Measurements from ENCODE around the gene PCDHB2. TPM values are rescaled to one million over a fixed set of nuclear protein-coding genes. Genes with fewer than 3 reads are reported as not detected.
"Not testable (repeated sequence)": the region's sequence is repeated elsewhere in the genome, so short reads cannot be mapped to it uniquely, and the experiment has no call there.

The PCDHB2 gene
- total RNA-seq, 1 experiment from 2014 or later, result 24.4 TPM

DNA sequence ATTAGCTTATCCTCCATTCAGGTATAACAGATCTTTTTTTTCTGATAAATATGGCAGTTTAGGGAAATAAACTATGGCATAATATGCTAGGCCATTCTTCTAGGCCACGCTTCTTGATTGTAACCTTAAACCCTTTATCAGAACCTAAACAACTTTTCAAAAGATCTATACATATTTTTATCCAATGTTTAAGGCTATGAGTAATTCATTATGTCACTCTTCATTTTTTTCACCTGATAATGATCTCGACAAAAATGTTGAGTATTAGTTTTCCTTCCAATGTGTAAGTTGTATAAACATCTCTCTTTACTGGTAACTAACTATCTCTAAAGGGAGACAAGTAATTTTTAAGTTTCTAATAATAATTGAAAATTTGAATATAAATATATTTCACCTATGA lies 24.8 kb downstream of the PCDHB2 start:
- Histone ChIP-seq H3K27me3 (no peaks in the 10 kb centered on the region), H3K4me1 (no peaks in the 10 kb centered on the region), H3K4me3 (no peak overlapping the region), H3K36me3 (no peaks in the 10 kb centered on the region; the same call in 1 of the 2 replicates), H3K9me3 (replicated peaks) (no peaks in the 10 kb centered on the region), H3K27ac (no peak overlapping the region)
- no peak for DNase-seq

DNA sequence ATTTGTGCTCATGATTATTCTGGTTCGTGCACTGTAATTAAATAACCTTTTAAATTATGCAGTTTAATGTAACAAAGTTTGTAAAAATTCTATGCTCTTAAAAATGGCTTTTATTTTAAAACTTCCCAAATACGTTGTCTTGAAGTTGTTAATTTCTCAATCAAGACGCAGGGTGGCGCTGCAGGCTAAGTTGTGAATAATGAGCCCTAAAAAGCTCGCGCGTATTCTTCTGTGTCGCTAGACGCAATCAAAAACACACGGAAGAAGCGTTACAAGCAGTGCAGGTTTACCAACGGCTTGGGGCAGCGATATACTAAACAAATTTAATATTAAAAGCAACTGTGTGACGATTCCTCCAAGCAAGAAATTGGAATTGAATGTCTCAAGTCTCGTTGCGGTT lies 27.1 kb downstream of the PCDHB2 start, which contains the start of gene PCDHB4:
Gene PCDHB4 (plus strand): TSS at position 256 of the 400 bp plus-strand sequence. CDS start 181 bp downstream, outside the sequence.
- no peaks in the 10 kb centered on the region for H3K4me1 ChIP-seq
- H3K27me3 ChIP-seq, result no peaks in the 10 kb centered on the region
- DNase-seq, result no peak
- H3K4me3 ChIP-seq, result no peak within 1 kb of the TSS
- H3K27ac ChIP-seq, result no peak within 1 kb of the TSS
- H3K36me3 ChIP-seq, result no peaks in the 10 kb centered on the region; the same call in 1 of the 2 replicates
- no peaks in the 10 kb centered on the region for H3K9me3 ChIP-seq (replicated peaks)

DNA sequence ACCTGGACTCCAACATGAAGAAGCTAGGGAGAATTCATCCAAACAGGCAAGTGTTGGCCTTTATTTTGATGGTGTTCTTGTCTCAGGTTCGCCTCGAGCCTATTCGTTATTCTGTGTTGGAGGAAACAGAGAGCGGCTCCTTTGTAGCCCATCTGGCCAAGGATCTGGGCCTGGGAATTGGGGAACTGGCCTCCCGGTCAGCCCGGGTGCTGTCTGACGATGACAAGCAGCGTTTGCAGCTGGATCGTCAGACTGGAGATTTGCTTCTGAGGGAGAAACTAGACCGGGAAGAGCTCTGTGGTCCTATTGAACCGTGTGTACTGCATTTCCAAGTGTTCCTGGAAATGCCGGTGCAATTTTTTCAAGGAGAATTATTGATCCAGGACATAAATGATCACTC lies 27.6 kb downstream of the PCDHB2 start:
- no peaks in the 10 kb centered on the region for H3K9me3 ChIP-seq (replicated peaks)
- DNase-seq, result no peak
- H3K36me3 ChIP-seq, result no peaks in the 10 kb centered on the region; the same call in 1 of the 2 replicates
- no peak overlapping the region for H3K27ac ChIP-seq
- no peaks in the 10 kb centered on the region for H3K4me1 ChIP-seq
- H3K27me3 ChIP-seq, result no peaks in the 10 kb centered on the region
- no peak overlapping the region for H3K4me3 ChIP-seq

DNA sequence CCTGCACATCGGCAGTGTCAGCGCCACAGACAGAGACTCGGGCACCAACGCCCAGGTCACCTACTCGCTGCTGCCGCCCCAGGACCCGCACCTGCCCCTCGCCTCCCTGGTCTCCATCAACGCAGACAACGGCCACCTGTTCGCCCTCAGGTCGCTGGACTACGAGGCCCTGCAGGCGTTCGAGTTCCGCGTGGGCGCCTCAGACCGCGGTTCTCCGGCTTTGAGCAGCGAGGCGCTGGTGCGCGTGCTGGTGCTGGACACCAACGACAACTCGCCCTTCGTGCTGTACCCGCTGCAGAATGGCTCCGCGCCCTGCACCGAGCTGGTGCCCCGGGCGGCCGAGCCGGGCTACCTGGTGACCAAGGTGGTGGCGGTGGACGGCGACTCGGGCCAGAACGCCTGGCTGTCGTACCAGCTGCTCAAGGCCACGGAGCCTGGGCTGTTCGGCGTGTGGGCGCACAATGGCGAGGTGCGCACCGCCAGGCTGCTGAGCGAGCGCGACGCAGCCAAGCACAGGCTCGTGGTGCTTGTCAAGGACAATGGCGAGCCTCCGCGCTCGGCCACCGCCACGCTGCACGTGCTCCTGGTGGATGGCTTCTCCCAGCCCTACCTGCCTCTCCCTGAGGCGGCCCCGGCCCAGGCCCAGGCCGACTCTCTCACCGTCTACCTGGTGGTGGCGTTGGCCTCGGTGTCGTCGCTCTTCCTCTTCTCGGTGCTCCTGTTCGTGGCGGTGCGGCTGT lies 29.2 kb downstream of the PCDHB2 start:
- not testable (repeated sequence) for H3K4me1 ChIP-seq, H3K4me3 ChIP-seq

DNA sequence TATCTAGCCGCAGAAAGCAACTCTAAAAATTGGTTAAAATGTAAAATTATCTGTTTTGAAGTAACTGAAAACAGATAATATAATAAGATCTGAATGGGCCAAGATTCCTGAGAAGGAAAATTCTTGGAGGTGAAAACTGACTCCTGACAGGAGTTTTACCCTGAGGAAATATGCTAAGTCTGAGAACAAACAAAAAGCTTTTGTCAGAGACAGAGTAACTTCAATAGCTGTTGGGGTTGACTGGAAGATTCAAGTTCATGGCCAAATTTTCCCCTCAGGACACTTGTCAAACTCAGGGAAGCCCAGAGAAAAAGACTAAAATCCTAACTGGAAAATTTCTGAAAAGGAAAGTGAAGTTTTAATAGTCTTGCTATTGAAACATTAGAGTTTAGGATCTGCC lies 32.9 kb downstream of the PCDHB2 start:
- no peaks in the 10 kb centered on the region for H3K4me1 ChIP-seq
- H3K9me3 ChIP-seq (replicated peaks), result no peaks in the 10 kb centered on the region
- no peaks in the 10 kb centered on the region for H3K36me3 ChIP-seq
- DNase-seq, result no peak
- H3K27me3 ChIP-seq, result no peaks in the 10 kb centered on the region
- no peak overlapping the region for H3K27ac ChIP-seq
- no peak overlapping the region for H3K4me3 ChIP-seq

More for the DNA sequence above, 29.2 kb downstream of the PCDHB2 start:
- not testable (repeated sequence) for H3K27ac ChIP-seq; DNase-seq; H3K27me3 ChIP-seq; H3K36me3 ChIP-seq; H3K9me3 ChIP-seq (replicated peaks)

DNA sequence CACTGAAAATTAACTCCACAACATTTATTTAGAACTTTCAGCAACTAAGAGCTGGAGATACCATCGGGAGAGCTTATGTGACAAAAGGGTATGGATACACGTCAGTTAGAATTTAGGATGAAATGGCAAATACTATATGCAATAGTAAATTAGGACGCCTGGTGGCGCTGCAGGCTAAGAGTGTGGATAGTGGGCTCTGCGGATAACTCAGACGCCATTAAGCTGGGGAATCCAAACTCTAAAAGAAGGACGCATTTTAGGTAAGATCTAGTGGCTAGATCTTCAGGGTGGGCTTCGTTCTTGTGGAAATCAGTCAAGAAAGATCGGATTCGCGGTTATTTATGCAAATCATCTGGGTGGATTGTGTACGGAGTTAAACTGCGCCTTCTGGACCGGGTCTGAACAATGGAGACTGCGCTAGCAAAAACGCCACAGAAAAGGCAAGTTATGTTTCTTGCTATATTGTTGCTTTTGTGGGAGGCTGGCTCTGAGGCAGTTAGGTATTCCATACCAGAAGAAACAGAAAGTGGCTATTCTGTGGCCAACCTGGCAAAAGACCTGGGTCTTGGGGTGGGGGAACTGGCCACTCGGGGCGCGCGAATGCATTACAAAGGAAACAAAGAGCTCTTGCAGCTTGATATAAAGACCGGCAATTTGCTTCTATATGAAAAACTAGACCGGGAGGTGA lies 40.8 kb downstream of the PCDHB2 start, which contains the start of gene PCDHB5:
Gene PCDHB5 (plus strand): TSS at position 177 of the 688 bp plus-strand sequence. CDS start 229 bp downstream, at position 406.
- peak within 1 kb of the TSS; percentile 76 for H3K27ac ChIP-seq
- no peaks in the 10 kb centered on the region for H3K9me3 ChIP-seq (replicated peaks)
- H3K4me1 ChIP-seq, result no peaks in the 10 kb centered on the region
- 0 out of 2 replicates have a peak, but pooled peaks cover 6% of the 10 kb centered on the region for H3K36me3 ChIP-seq
- H3K4me3 ChIP-seq, result peak within 1 kb of the TSS; percentile 70
- H3K27me3 ChIP-seq, result no peaks in the 10 kb centered on the region
- DNase-seq, result peak; percentile 55 to 81

DNA sequence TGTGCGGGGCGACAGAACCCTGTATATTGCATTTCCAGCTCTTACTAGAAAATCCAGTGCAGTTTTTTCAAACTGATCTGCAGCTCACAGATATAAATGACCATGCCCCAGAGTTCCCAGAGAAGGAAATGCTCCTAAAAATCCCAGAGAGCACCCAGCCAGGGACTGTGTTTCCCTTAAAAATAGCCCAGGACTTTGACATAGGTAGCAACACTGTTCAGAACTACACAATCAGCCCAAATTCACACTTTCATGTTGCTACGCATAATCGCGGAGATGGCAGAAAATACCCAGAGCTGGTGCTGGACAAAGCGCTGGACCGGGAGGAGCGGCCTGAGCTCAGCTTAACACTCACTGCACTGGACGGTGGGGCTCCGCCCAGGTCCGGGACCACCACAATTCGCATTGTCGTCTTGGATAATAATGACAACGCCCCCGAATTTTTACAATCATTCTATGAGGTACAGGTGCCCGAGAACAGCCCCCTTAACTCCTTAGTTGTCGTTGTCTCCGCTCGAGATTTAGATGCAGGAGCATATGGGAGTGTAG lies 41.4 kb downstream of the PCDHB2 start:
- DNase-seq, result no peak
- H3K27me3 ChIP-seq, result no peaks in the 10 kb centered on the region
- H3K4me1 ChIP-seq, result no peaks in the 10 kb centered on the region
- H3K4me3 ChIP-seq, result peak overlapping the region; percentile 70
- H3K9me3 ChIP-seq (replicated peaks), result no peaks in the 10 kb centered on the region
- H3K27ac ChIP-seq, result peak overlapping the region; percentile 76
- 0 out of 2 replicates have a peak, but pooled peaks cover 6% of the 10 kb centered on the region for H3K36me3 ChIP-seq

DNA sequence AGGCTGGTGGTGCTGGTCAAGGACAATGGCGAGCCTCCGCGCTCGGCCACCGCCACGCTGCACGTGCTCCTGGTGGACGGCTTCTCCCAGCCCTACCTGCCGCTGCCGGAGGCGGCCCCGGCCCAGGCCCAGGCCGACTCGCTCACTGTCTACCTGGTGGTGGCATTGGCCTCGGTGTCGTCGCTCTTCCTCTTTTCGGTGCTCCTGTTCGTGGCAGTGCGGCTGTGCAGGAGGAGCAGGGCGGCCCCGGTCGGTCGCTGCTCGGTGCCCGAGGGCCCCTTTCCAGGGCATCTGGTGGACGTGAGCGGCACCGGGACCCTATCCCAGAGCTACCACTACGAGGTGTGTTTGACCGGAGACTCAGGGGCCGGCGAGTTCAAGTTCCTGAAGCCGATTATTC lies 42.9 kb downstream of the PCDHB2 start:
- H3K4me3 ChIP-seq; H3K4me1 ChIP-seq; DNase-seq; H3K9me3 ChIP-seq (replicated peaks); H3K36me3 ChIP-seq; H3K27ac ChIP-seq; H3K27me3 ChIP-seq: not testable (repeated sequence)

Other genes with a start within 250 kb of the PCDHB2 start
- 0.02 TPM in 1 of 2 replicates, not detected in the other for gene PCDHA9, start 246.2 kb upstream of the PCDHB2 start, total RNA-seq (2014; rRNA removed; shearing (Covaris generic))
- 0.05 and 0.16 TPM in 2 replicates for gene PCDHA10, start 238.7 kb upstream of the PCDHB2 start, total RNA-seq (2014; rRNA removed; shearing (Covaris generic))
- not detected in 2 replicates for gene PCDHA11, start 225.7 kb upstream of the PCDHB2 start, total RNA-seq (2014; rRNA removed; shearing (Covaris generic))
- gene PCDHA12, start 219.3 kb upstream of the PCDHB2 start, total RNA-seq (2014; rRNA removed; shearing (Covaris generic)), result not detected in 2 replicates
- gene PCDHA13, start 212.5 kb upstream of the PCDHB2 start, total RNA-seq (2014; rRNA removed; shearing (Covaris generic)), result 0.05 TPM in 1 of 2 replicates, not detected in the other
- gene PCDHAC1, start 168.3 kb upstream of the PCDHB2 start, total RNA-seq (2014; rRNA removed; shearing (Covaris generic)), result not detected in 2 replicates
- gene PCDHAC2, start 128.1 kb upstream of the PCDHB2 start, total RNA-seq (2014; rRNA removed; shearing (Covaris generic)), result 0.08 TPM in 1 of 2 replicates, not detected in the other
- not detected in 2 replicates for gene PCDHB1, start 43.2 kb upstream of the PCDHB2 start, total RNA-seq (2014; rRNA removed; shearing (Covaris generic))
- gene PCDHB3, start 5.9 kb downstream of the PCDHB2 start, total RNA-seq (2014; rRNA removed; shearing (Covaris generic)), result 1.3 and 1.6 TPM in 2 replicates
- gene PCDHB4, start 27.2 kb downstream of the PCDHB2 start, total RNA-seq (2014; rRNA removed; shearing (Covaris generic)), result 0.25 and 0.42 TPM in 2 replicates
- 20.4 and 23.8 TPM in 2 replicates for gene PCDHB5, start 40.6 kb downstream of the PCDHB2 start, total RNA-seq (2014; rRNA removed; shearing (Covaris generic))
- gene PCDHB6, start 55.4 kb downstream of the PCDHB2 start, total RNA-seq (2014; rRNA removed; shearing (Covaris generic)), result 0.15 and 0.26 TPM in 2 replicates
- 1.1 and 1.3 TPM in 2 replicates for gene PCDHB7, start 78.0 kb downstream of the PCDHB2 start, total RNA-seq (2014; rRNA removed; shearing (Covaris generic))
- 17.8 and 18.6 TPM in 2 replicates for gene PCDHB8, start 83.2 kb downstream of the PCDHB2 start, total RNA-seq (2014; rRNA removed; shearing (Covaris generic))
- 5.6 and 6.8 TPM in 2 replicates for gene PCDHB16, start 87.8 kb downstream of the PCDHB2 start, total RNA-seq (2014; rRNA removed; shearing (Covaris generic))
- 4.9 and 5.1 TPM in 2 replicates for gene PCDHB9, start 92.5 kb downstream of the PCDHB2 start, total RNA-seq (2014; rRNA removed; shearing (Covaris generic))
- 9.7 and 9.8 TPM in 2 replicates for gene PCDHB10, start 97.7 kb downstream of the PCDHB2 start, total RNA-seq (2014; rRNA removed; shearing (Covaris generic))
- gene PCDHB11, start 105.0 kb downstream of the PCDHB2 start, total RNA-seq (2014; rRNA removed; shearing (Covaris generic)), result 8.9 and 9.8 TPM in 2 replicates
- 4.5 and 4.7 TPM in 2 replicates for gene PCDHB12, start 114.1 kb downstream of the PCDHB2 start, total RNA-seq (2014; rRNA removed; shearing (Covaris generic))
- gene PCDHB13, start 119.3 kb downstream of the PCDHB2 start, total RNA-seq (2014; rRNA removed; shearing (Covaris generic)), result 3.0 and 3.2 TPM in 2 replicates
- 10.9 and 11.2 TPM in 2 replicates for gene PCDHB14, start 128.7 kb downstream of the PCDHB2 start, total RNA-seq (2014; rRNA removed; shearing (Covaris generic))
- gene PCDHB15, start 150.8 kb downstream of the PCDHB2 start, total RNA-seq (2014; rRNA removed; shearing (Covaris generic)), result 0.86 and 0.91 TPM in 2 replicates
- gene SLC25A2, start 209.4 kb downstream of the PCDHB2 start, total RNA-seq (2014; rRNA removed; shearing (Covaris generic)), result 0.08 TPM in 1 of 2 replicates, not detected in the other
- gene TAF7, start 226.2 kb downstream of the PCDHB2 start, total RNA-seq (2014; rRNA removed; shearing (Covaris generic)), result 115 and 130 TPM in 2 replicates
- gene PCDHGA1, start 235.9 kb downstream of the PCDHB2 start, total RNA-seq (2014; rRNA removed; shearing (Covaris generic)), result 3.5 and 3.6 TPM in 2 replicates
- 0.71 and 1.0 TPM in 2 replicates for gene PCDHGA2, start 244.1 kb downstream of the PCDHB2 start, total RNA-seq (2014; rRNA removed; shearing (Covaris generic))
- gene PCDHGA3, start 249.2 kb downstream of the PCDHB2 start, total RNA-seq (2014; rRNA removed; shearing (Covaris generic)), result 0.56 and 0.67 TPM in 2 replicates